ENCODE results near the gene CTDSP1.

CTDSP1 gene

GRCh38 chr2:218395090-218395444 is 4.6 kb upstream of the CTDSP1 start:
- no peaks in the 10 kb centered on the region for H4K20me1 ChIP-seq
- no peak for TF ChIP-seq Cebpa-rat (IDR thresholded peaks at IDR 0.05)
- peak overlapping the region in 10 of 11 experiments; percentile 78 to 100 (median 99); a peak in 21 of 22 replicates for H3K27ac ChIP-seq
- peaks cover 54 to 73% (median 70%) of the 10 kb centered on the region in 10 experiments for H3K4me1 ChIP-seq
- H3K27me3 ChIP-seq, result peaks cover 0 to 26% (median 20%) of the 10 kb centered on the region in 11 experiments; a peak in 15 of 22 replicates
- no peaks in the 10 kb centered on the region for H3K36me3 ChIP-seq
- H3K4me2 ChIP-seq, result peak overlapping the region; percentile 78 to 99 (median 97)
- no peaks in the 10 kb centered on the region for H3K9me3 ChIP-seq (replicated peaks in 1 of 11)
- H3K4me3 ChIP-seq, result peak overlapping the region in 2 of 10 experiments; percentile 20 to 34; a peak in 2 of 20 replicates
- peak overlapping the region in 7 of 11 experiments; percentile 37 to 100 (median 94); a peak in 9 of 22 replicates for H3K9ac ChIP-seq

GRCh38 chr2:218395456-218395825 is 4.2 kb upstream of the CTDSP1 start:
- peak overlapping the region; percentile 78 to 100 (median 99) for H3K27ac ChIP-seq
- no peak for TF ChIP-seq Cebpa-rat (IDR thresholded peaks at IDR 0.05)

GRCh38 chr2:218395826-218396687 is 3.6 kb upstream of the CTDSP1 start:
- Histone ChIP-seq H3K36me3 (peaks cover 0 to 2% (median under 1%) of the 10 kb centered on the region in 11 experiments; a peak in 9 of 22 replicates), H4K20me1 (peaks cover 0 to 2% (median 1%) of the 10 kb centered on the region in 11 experiments; a peak in 10 of 22 replicates), H3K4me2 (peak overlapping the region; percentile 94 to 99 (median 97)), H3K27me3 (peaks cover 0 to 26% (median 20%) of the 10 kb centered on the region in 11 experiments; a peak in 15 of 22 replicates), H3K9me3 (replicated peaks in 1 of 11) (no peaks in the 10 kb centered on the region), H3K4me1 (peaks cover 46 to 68% (median 64%) of the 10 kb centered on the region in 10 experiments), H3K4me3 (peak overlapping the region; percentile 64 to 97 (median 93)), H3K27ac (peak overlapping the region; percentile 96 to 100 (median 99)), H3K9ac (peak overlapping the region; percentile 94 to 100 (median 99))
- no peak for TF ChIP-seq Cebpa-rat (IDR thresholded peaks at IDR 0.05)

More at GRCh38 chr2:218395456-218395825, 4.2 kb upstream of the CTDSP1 start:
- Histone ChIP-seq H3K36me3 (no peaks in the 10 kb centered on the region), H3K27me3 (peaks cover 0 to 26% (median 20%) of the 10 kb centered on the region in 11 experiments; a peak in 15 of 22 replicates), H3K4me3 (peak overlapping the region in 8 of 10 experiments; percentile 53 to 97 (median 91); a peak in 14 of 20 replicates), H3K4me1 (peaks cover 51 to 70% (median 66%) of the 10 kb centered on the region in 10 experiments), H3K9me3 (replicated peaks in 1 of 11) (no peaks in the 10 kb centered on the region), H3K9ac (peak overlapping the region; percentile 70 to 100 (median 99)), H3K4me2 (peak overlapping the region; percentile 78 to 99 (median 97)), H4K20me1 (no peaks in the 10 kb centered on the region)

DNA sequence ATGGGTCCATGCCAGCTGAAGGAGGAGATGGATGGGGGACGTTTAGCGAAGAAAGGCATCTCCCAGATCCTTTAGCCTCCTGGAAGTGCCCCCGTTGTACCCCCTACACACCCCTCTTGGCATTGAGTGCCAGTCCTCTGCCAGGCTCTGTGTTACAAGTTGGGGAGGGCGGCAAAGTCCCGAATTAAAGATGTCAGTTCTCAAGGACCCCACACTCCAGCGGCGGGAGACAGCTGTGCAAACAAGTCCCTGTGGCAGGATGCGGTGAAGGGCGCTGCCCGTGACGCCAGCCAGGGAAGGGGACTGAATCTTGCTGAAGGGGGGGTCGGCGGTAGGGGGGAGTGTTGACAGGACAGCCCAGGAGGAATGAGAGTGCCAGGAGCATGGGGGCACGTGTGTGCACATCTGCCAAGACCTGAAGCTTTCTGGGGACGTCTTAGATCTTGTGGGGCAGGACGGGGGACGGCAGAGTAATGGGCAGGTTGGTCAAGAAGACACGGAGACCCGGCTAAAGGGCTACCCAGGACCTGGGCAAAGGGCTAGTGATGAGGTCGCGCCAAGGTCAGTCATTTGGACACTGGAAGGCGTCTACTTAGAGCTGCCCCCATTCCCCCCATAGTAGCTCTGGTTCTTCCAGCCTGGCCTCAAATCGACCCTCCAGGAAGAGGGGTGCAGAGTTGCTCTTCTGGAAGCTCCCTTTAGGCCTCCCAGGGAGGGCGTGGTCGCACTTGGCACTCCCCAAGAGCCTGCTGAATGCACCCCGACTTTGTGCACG is 2.8 kb upstream of the CTDSP1 start:
- peak overlapping the region; percentile 93 to 99 (median 97) for H3K4me2 ChIP-seq
- peak overlapping the region; percentile 96 to 100 (median 99) for H3K27ac ChIP-seq
- peaks cover 52 to 76% (median 72%) of the 10 kb centered on the region in 10 experiments for H3K4me1 ChIP-seq

DNA sequence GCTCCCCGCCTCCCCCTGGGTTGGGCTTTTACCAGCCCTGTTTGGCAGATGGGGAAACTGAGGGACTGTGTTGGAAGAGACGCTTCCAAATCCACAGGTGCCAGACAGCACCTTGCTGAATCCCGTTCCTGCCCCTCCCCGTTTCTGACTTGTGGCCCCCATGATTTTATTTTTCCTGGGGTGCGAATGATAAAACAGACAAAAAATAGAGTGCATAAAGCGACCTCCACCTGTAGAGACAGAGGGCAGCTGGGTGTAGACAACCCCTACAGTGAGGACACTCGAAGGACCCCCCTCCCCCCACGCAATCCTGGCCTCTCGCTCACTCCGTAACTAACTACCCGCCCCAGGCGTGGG is 2.2 kb upstream of the CTDSP1 start:
- peaks cover 0 to 26% (median 20%) of the 10 kb centered on the region in 11 experiments; a peak in 15 of 22 replicates for H3K27me3 ChIP-seq
- H3K4me3 ChIP-seq, result peak overlapping the region; percentile 64 to 97 (median 93)
- H4K20me1 ChIP-seq, result peaks cover 7 to 16% (median 15%) of the 10 kb centered on the region in 11 experiments; a peak in 14 of 22 replicates
- peak overlapping the region; percentile 94 to 100 (median 99) for H3K9ac ChIP-seq
- TF ChIP-seq Cebpa-rat (IDR thresholded peaks at IDR 0.05), result no peak
- peaks cover 52 to 79% (median 75%) of the 10 kb centered on the region in 10 experiments for H3K4me1 ChIP-seq
- H3K9me3 ChIP-seq (replicated peaks in 1 of 11), result no peaks in the 10 kb centered on the region
- peak overlapping the region; percentile 96 to 100 (median 99) for H3K27ac ChIP-seq
- H3K36me3 ChIP-seq, result peaks cover 11 to 16% (median 15%) of the 10 kb centered on the region in 11 experiments
- peak overlapping the region; percentile 93 to 99 (median 97) for H3K4me2 ChIP-seq

More for the DNA sequence above, 2.8 kb upstream of the CTDSP1 start:
- Histone ChIP-seq H3K36me3 (peaks cover 5 to 10% (median 9%) of the 10 kb centered on the region in 11 experiments; a peak in 21 of 22 replicates), H3K4me3 (peak overlapping the region; percentile 64 to 97 (median 93)), H3K9me3 (replicated peaks in 1 of 11) (no peaks in the 10 kb centered on the region), H4K20me1 (peaks cover 2 to 11% (median 9%) of the 10 kb centered on the region in 11 experiments; a peak in 14 of 22 replicates), H3K27me3 (peaks cover 0 to 26% (median 20%) of the 10 kb centered on the region in 11 experiments; a peak in 15 of 22 replicates), H3K9ac (peak overlapping the region; percentile 94 to 100 (median 99))
- no peak for TF ChIP-seq Cebpa-rat (IDR thresholded peaks at IDR 0.05)

DNA sequence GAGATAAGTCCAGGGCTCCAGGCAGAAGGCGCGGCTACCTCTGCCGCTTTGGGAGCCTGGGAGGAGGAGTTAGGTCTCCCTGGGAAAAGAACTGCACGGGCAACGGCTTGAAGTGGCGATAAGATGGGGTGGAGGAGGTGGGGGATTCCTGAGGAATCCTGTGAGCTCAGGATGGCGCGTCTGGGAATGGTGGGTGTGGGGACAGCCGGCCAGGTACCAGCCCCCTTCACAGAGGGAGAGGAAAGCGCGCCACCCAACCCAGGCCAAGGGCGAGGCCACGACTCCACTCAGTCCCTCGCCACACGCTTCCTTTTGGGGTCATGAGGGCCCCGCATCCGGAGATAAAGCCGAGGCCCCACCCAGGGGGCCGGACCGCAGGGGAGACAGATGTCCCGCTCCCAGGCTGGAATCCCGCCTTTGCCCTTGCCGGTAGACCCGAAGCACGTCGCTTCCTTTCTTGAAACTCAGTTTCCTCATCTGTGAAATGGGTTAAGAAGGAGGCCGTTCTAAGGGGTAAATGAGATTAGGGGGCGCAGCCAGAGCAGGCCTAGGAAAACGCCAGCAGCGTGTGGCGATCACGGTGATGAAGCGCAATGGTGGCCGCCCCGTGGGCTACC is 1.7 kb upstream of the CTDSP1 start:
- Histone ChIP-seq H3K9me3 (replicated peaks in 1 of 11) (no peaks in the 10 kb centered on the region), H4K20me1 (peaks cover 9 to 21% (median 18%) of the 10 kb centered on the region in 11 experiments; a peak in 14 of 22 replicates), H3K27me3 (peaks cover 0 to 26% (median 20%) of the 10 kb centered on the region in 11 experiments; a peak in 15 of 22 replicates), H3K4me3 (peak overlapping the region; percentile 64 to 97 (median 93)), H3K36me3 (peaks cover 16 to 21% (median 20%) of the 10 kb centered on the region in 11 experiments), H3K27ac (peak overlapping the region; percentile 96 to 100 (median 99)), H3K9ac (peak overlapping the region; percentile 94 to 100 (median 99)), H3K4me2 (peak overlapping the region; percentile 93 to 99 (median 97)), H3K4me1 (peaks cover 52 to 80% (median 75%) of the 10 kb centered on the region in 10 experiments)
- TF ChIP-seq Cebpa-rat (IDR thresholded peaks at IDR 0.05), result no peak

DNA sequence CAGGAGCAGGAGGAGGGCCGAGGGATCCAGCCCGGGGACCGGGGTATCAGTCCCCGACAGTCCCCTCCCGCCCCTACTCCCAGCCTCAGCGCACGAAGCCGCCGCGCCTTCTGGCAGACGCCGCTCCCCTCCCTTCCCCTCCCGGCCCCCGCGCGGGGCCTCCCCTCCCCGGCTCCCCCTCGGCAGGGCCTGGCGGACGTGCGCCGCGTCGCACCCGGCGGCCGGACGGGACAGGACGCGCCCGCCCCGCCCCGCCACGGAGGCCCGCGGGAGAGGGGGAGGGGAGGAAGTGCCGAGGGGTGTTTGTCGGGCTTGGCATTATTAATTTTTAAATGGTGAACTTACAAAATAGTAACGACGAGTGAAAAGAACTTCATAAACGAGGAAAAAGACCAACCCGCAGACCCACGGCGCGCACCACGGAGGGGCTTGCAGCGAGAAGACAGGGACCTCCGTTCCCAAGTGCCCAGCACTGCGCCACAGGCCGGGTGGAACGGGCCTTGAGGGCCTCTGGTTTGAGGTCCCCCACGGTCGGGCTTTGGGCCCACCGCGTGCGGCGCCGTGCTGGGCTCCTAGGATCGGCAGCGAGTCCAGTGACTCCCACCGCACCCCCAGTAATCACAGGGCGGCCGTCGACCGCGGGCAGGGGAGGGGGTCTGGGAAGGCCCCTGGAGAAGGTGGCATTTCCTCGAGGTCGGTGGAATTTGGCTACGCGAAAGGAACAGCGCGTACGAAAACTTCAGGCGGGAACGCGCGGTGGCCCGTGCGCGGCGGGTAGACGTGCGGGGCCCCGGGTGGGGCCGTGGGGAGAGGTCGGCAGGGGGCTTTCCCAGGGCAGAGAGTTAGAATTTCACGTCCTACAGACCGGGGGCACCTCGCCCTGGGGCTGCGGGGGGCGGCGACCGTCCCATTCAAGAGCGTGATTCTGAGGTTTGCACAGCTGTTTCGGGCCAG is 954 bp upstream of the CTDSP1 start:
- peaks cover 14 to 29% (median 24%) of the 10 kb centered on the region in 11 experiments; a peak in 14 of 22 replicates for H4K20me1 ChIP-seq
- peaks cover 52 to 80% (median 75%) of the 10 kb centered on the region in 10 experiments for H3K4me1 ChIP-seq
- TF ChIP-seq Cebpa-rat (IDR thresholded peaks at IDR 0.05), result no peak
- peak overlapping the region; percentile 94 to 100 (median 99) for H3K9ac ChIP-seq
- no peaks in the 10 kb centered on the region for H3K9me3 ChIP-seq (replicated peaks in 1 of 11)
- H3K4me2 ChIP-seq, result peak overlapping the region; percentile 93 to 99 (median 97)
- peaks cover 24 to 29% (median 27%) of the 10 kb centered on the region in 11 experiments for H3K36me3 ChIP-seq
- peak overlapping the region; percentile 64 to 97 (median 93) for H3K4me3 ChIP-seq
- H3K27ac ChIP-seq, result peak overlapping the region; percentile 96 to 100 (median 99)
- peaks cover 0 to 26% (median 20%) of the 10 kb centered on the region in 11 experiments; a peak in 15 of 22 replicates for H3K27me3 ChIP-seq

Measured in BLaER1 treated with 17β-estradiol and CSF1 and Interleukin-3, amounts not matched to agents 10 nM and 100 nM (cell line).